Activated naive CD8-positive, alpha-beta T cell treated with anti-CD3 and anti-CD28 coated beads, Interleukin-2, amount 50 U/mL, for 16 hours (primary cell): Measurements from ENCODE around the gene HSD17B7.

Source experiments
- DNase-seq: peaks from one replicate; pipeline ENCODE4 v3.0.0-alpha.2; 2020; ENCODE audit warnings: low read depth, low spot score

HSD17B7 gene

DNA sequence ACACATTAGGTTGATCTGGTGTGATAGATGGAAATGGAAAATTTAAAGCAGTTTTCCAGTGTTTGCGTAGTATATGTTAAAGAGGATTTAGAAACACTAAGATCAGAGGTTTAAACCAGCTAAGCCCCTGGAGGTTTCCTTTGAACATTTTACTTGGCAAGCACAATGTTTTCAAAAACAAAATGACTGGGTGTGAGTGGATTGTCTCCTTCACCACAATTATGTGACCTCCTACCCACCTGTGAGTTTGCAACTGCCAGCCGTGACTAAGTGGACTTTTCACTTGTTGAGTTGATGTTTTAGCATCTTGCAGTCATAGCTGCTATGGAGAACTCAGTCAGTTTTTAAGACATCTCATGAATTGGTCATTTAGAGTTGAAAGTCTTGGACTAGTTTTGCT, 65.8 kb downstream of the HSD17B7 start:
- no peak for DNase-seq

DNA sequence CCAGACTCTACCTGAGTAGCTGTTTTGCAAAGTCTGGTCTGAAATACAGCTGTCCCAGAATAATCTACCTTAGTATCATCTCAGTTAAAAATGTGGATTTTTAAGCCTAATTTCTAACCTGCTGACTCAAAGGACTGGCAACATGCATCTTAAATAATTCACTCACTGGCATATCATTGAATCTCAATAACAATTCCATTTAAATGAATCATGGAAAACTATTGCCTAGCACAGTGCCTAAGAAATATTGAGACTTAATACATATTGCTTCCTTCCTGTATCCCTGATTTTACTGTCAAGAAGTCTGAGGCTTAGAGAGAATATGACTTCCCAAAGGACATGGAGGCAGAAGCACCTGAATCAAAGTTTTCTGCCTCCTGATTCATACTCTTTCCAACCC, 67.3 kb downstream of the HSD17B7 start:
- DNase-seq, result no peak

DNA sequence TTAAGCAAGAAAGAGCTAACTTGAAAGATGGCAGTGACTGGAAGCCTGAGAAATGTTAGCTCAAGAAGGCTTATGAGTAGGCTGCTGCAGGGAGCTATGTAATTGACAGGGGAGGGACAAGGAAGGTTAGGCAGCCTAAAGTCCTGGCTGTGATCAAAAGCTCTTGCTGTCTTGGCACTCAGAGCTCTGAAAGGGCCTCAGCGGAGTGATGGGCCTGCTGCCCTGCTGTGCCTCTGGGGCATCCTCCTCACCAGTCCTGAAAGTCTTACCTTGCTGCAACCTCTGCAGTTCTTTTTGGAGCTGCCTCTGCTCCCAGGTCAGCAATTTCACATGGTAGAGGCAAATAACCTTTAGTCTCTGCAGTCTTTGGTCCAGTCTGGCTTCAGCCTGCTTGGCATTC, 68.7 kb downstream of the HSD17B7 start:
- no peak for DNase-seq

DNA sequence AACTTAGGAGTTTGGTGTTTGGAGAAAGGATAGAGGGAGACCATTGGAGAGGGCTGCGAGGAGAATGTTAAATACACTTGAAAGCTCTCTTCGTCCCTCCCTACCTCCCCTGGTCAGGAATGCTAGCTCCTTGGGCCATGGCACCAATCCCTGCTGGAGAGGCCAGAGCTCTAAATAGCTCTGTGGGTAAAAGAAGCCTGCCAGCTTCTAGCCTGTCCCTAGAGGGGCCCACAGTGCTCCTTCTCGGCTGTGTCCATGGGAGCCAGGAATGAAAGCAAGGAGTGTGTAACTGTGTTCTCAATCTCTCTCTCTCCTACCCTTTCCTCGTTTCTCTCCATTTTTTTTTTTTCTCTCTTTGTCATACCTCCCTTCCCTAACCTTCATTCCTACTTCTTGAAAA, 70.6 kb downstream of the HSD17B7 start, which contains the start of gene CCDC190:
Gene CCDC190, minus strand, starts transcription at position 75 of the 400 bp plus-strand sequence. CDS start 1,529 bp downstream, outside the sequence.
- no peak for DNase-seq

DNA sequence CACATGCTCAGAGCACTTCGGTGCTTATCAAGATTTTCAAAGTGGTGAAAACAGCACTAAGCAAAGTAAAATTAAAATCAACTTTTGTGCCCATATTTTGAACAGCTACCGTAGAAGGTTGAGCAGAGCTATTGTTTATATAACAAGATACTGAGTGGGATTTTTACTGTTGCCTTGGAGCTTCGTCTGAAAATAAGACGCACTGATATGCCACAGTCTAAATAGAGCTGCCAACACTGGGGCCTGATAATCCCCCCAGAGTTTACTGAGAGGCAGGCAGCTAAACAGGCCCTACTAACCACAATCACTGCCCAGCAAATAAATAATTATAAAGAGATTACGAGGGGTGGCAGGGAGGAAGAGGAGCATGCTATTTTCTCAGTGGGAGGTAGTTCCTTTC, 71.1 kb downstream of the HSD17B7 start:
- DNase-seq, result no peak
